GM06990 (cell line): Measurements from ENCODE around the gene MED8.
"Not testable (repeated sequence)": the region's sequence is repeated elsewhere in the genome, so short reads cannot be mapped to it uniquely, and the experiment has no call there.

Experiments
- DNase-seq: peaks from one replicate; pipeline ENCODE4 v3.0.0-alpha.2; 2011; ENCODE audit not compliant: insufficient read length; ENCODE audit errors: extremely low read depth
- H3K27me3 ChIP-seq: replicated peaks from 2 replicates; pipeline ENCODE4 v1.6.0; 2011; ENCODE audit warnings: low read length; ENCODE audit not compliant: control insufficient read depth, insufficient read depth
- H3K36me3 ChIP-seq: 2 replicates; pipeline ENCODE4 v1.5.1; 2011; ENCODE audit warnings: low read length; ENCODE audit not compliant: control insufficient read depth, insufficient read depth
- H3K4me3 ChIP-seq: replicated peaks from 2 replicates; pipeline ENCODE4 v1.5.1; 2011; ENCODE audit warnings: low read depth, mild to moderate bottlenecking, control low read depth, low read length
- TF ChIP-seq, protein P1 (sequence below): IDR thresholded peaks from 2 replicates; pipeline ENCODE4 v1.5.1; 2011; ENCODE audit warnings: low read length, control low read depth, mild to moderate bottlenecking, inconsistent platforms; ENCODE audit not compliant: insufficient read depth, poor library complexity, severe bottlenecking

MED8 gene

DNA sequence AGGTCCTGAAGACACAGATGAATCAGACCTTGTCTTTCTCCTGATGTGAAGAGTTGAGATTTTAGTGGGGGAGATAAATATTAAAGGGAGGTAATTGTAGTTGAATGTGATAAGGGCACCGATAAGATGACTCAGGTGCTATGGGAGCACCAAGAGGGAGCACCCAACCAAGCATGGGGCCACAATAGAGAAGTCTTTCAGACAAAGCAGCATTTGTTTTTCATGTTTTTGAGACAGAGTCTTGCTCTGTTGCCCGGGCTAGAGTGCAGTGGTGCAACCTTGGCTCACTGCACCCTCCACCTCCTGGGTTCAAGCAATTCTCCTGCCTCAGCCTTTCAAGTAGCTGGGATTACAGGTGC, 16.3 kb upstream of the MED8 start:
- Histone ChIP-seq H3K4me3 (no peak overlapping the region), H3K27me3 (no peaks in the 10 kb centered on the region), H3K36me3 (peaks cover 13% of the 10 kb centered on the region)
- no peak for DNase-seq
- TF ChIP-seq, protein P1, sequence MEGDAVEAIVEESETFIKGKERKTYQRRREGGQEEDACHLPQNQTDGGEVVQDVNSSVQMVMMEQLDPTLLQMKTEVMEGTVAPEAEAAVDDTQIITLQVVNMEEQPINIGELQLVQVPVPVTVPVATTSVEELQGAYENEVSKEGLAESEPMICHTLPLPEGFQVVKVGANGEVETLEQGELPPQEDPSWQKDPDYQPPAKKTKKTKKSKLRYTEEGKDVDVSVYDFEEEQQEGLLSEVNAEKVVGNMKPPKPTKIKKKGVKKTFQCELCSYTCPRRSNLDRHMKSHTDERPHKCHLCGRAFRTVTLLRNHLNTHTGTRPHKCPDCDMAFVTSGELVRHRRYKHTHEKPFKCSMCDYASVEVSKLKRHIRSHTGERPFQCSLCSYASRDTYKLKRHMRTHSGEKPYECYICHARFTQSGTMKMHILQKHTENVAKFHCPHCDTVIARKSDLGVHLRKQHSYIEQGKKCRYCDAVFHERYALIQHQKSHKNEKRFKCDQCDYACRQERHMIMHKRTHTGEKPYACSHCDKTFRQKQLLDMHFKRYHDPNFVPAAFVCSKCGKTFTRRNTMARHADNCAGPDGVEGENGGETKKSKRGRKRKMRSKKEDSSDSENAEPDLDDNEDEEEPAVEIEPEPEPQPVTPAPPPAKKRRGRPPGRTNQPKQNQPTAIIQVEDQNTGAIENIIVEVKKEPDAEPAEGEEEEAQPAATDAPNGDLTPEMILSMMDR: no peak

GRCh38 chr1:43405219-43405875, 15.7 kb upstream of the MED8 start:
- H3K36me3 ChIP-seq: peaks cover 13% of the 10 kb centered on the region
- no peaks in the 10 kb centered on the region for H3K27me3 ChIP-seq
- TF ChIP-seq, protein P1: no peak
- no peak for DNase-seq
- H3K4me3 ChIP-seq: no peak overlapping the region

GRCh38 chr1:43404353-43404752, 14.8 kb upstream of the MED8 start:
- DNase-seq: no peak
- Histone ChIP-seq H3K4me3 (no peak overlapping the region), H3K27me3 (no peaks in the 10 kb centered on the region), H3K36me3 (peaks cover 13% of the 10 kb centered on the region)
- TF ChIP-seq, protein P1: no peak

DNA sequence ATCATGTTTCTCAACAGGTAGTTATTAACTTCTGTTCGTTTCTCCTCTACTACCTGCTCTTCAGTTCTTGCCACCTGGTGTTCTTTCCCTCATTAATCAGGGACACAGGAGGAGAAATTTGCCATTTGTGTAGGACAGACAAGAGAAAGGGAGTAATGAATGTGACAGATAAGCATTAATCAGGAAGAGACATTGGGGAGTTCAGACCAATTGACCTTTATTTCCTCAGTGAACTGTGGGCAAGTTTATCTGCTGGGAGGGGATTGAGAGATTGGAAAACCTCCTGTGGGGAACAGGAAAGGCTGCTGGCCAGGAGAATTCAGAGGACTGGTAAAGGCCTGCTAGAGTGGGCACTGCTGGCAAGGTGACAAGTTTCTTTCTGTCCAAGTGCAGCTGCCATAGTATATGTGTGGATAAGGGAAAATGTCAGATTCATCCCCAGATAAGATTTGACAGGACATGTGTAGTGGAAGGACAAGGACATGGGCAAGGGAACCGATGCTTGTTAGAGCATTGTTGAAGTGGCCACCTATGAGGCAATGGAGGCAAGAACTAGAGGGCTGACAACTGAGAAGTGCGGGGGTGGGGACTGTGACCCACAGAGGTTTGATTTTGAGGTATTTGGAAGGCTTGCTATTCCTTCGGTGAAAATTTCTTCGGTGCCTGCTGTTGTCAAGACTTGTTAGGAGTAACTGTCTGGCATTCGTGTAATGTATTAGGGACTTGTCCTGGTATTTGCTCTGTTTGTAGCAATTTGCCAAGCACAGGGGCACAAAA, 12.7 kb upstream of the MED8 start:
- TF ChIP-seq, protein P1: no peak
- Histone ChIP-seq H3K27me3 (no peaks in the 10 kb centered on the region), H3K36me3 (peaks cover 13% of the 10 kb centered on the region), H3K4me3 (no peak overlapping the region)
- no peak for DNase-seq

GRCh38 chr1:43400441-43400840, 10.8 kb upstream of the MED8 start:
- H3K36me3 ChIP-seq, H3K4me3 ChIP-seq, DNase-seq, H3K27me3 ChIP-seq: not testable (repeated sequence)

DNA sequence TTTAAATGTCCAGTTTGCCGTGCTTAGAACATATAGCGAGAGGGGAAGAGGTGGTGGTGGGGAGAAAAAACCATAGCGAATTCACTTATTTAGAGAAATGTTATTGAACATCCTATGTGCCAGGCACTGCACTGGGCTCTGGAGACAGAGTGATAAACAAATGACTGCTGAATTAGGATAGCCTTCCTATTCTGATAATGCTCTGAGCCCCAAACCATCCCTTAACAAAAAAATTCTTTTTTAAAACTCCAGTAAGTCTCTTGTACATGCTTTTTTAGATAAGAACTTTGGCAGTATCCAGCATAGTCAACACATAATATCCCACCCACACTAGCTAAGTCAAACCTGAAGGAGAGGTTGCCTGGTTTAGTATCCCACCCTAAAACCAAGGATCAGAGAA, 8.6 kb upstream of the MED8 start:
- TF ChIP-seq, protein P1: no peak
- DNase-seq: no peak
- Histone ChIP-seq H3K27me3 (no peaks in the 10 kb centered on the region), H3K36me3 (peaks cover 3% of the 10 kb centered on the region; the same call in 1 of the 2 replicates), H3K4me3 (no peak overlapping the region)
